CD4-positive, alpha-beta T cell (primary cell): ENCODE results near the gene GRID1. TPM values are rescaled to one million over a fixed set of nuclear protein-coding genes. Genes with fewer than 3 reads are reported as not detected.

Experiments
- ATAC-seq: fragments of 200-7000 bp; cut with Tn5 transposase; one replicate; pipeline ENCODE4 v1.10.0; 2022; ENCODE audit warnings: mild to moderate bottlenecking; ENCODE audit not compliant: poor library complexity
- CTCF ChIA-PET: fragments of 350-600 bp; sonication (Branson Sonifier 250); formaldehyde crosslinking; loops from one replicate; lab custom pipeline; 2021; ENCODE audit warnings: antibody characterized with exemption, inconsistent platforms; lab: Charles Lee
- POLR2A ChIA-PET: fragments of 350-600 bp; sonication (Branson Sonifier 250); formaldehyde crosslinking; loops from one replicate; lab custom pipeline; 2021; ENCODE audit warnings: antibody characterized with exemption, inconsistent platforms; lab: Charles Lee
- DNase-seq, 14 experiments: peaks; one replicate each; pipeline ENCODE4 v3.0.0-alpha.2; 2013 to 2020; ENCODE audit warnings: mixed read lengths in 2 of 14
- H3K27ac ChIP-seq, 2 donors: one replicate each; pipeline versions ENCODE4 v1.5.1 to v1.7.0; 2013; ENCODE audit warnings: low read length in 2 of 2, low read depth in 1 of 2, mild to moderate bottlenecking in 1 of 2
- H3K27me3 ChIP-seq, 2 experiments: 1 replicate in 1 of 2; 2 replicates in 1 of 2; pipeline versions ENCODE4 v1.6.1 to v1.7.0; 2013; ENCODE audit warnings: low read length in 2 of 2, control low read depth in 1 of 2, mild to moderate bottlenecking in 1 of 2, moderate library complexity in 1 of 2; ENCODE audit not compliant: insufficient read depth in 2 of 2, control insufficient read depth in 1 of 2
- H3K36me3 ChIP-seq: one replicate; pipeline ENCODE4 v1.6.1; 2013; ENCODE audit warnings: low read length, control low read depth; ENCODE audit not compliant: insufficient read depth
- H3K4me1 ChIP-seq: one replicate; pipeline ENCODE4 v1.6.1; 2013; ENCODE audit warnings: low read length, control low read depth; ENCODE audit not compliant: insufficient read depth
- H3K4me3 ChIP-seq: one replicate; pipeline ENCODE4 v1.5.1; 2013; ENCODE audit warnings: mild to moderate bottlenecking, low read length, moderate library complexity
- H3K9me3 ChIP-seq, 2 experiments: 1 replicate in 1 of 2; 2 replicates in 1 of 2; pipeline versions ENCODE4 v1.6.1 to v1.7.0; 2013; ENCODE audit warnings: low read length in 2 of 2, mild to moderate bottlenecking in 2 of 2, control low read depth in 1 of 2, moderate library complexity in 1 of 2; ENCODE audit not compliant: control insufficient read depth in 1 of 2, insufficient read depth in 1 of 2
- H3K27ac Mint-ChIP-seq: one replicate; pipeline ENCODE4 v1.8.0; 2020; ENCODE audit warnings: mixed read lengths
- H3K27me3 Mint-ChIP-seq: one replicate; pipeline ENCODE4 v1.8.0; 2021; ENCODE audit warnings: mixed read lengths
- H3K36me3 Mint-ChIP-seq: one replicate; pipeline ENCODE4 v1.8.0; 2021; ENCODE audit warnings: low read depth, mixed read lengths
- H3K4me1 Mint-ChIP-seq: one replicate; pipeline ENCODE4 v1.8.0; 2021; ENCODE audit warnings: low read depth, mixed read lengths
- H3K4me3 Mint-ChIP-seq: one replicate; pipeline ENCODE4 v1.8.0; 2020; ENCODE audit warnings: mild to moderate bottlenecking, mixed read lengths
- H3K9me3 Mint-ChIP-seq: one replicate; pipeline ENCODE4 v1.8.0; 2020; ENCODE audit warnings: mixed read lengths
- CTCF ChIP-seq: fragments of 200-600 bp; IDR thresholded peaks from one replicate; pipeline ENCODE4 v1.8.0; 2022; ENCODE audit warnings: antibody characterized with exemption, mild to moderate bottlenecking
- intact Hi-C, 2 experiments: fragments of 100-400 bp; cut with DNase I in 1 of 2; cut with micrococcal nuclease in 1 of 2; formaldehyde crosslinking; loops; one replicate each; pipeline versions ENCODE4 v1.15.1 to v1.9.0; 2023 to 2025; cut with DNase I, micrococcal nuclease
- total RNA-seq, 174 experiments: library from RNA in 2 of 174; stranded (reverse) in 2 of 174; gene quantifications; one replicate each; pipeline ENCODE4 v1.2.3 and lab custom pipeline; 2021 to 2026

Gene GRID1
- total RNA-seq, 2 experiments from 2014 or later: not detected

DNA sequence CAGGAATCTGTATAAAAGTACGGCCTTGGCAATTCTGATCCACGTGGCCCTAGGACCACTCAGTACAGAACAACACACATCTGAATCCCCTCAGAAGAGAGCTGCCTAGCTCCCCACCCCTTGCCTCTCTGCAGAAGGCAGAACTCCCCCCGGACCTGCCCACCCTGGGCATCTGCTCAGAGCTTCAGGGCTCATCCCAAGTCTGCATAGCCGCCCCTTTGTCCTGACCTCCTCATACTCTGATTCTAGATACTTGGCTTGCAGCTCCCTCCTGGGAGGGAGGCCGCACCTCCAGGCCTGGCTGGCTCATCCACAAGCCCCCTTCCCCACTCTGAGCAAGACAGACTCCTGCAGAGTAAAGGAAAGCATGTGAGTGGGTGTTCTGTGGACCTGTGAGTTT lies 49.6 kb downstream of the GRID1 start:
- POLR2A ChIA-PET: no interaction called here
- ATAC-seq: no peak
- CTCF ChIA-PET: no interaction called here
- H3K9me3 Mint-ChIP-seq: no peaks in the 10 kb centered on the region
- Histone ChIP-seq H3K27ac (no peak overlapping the region), H3K4me1 (no peaks in the 10 kb centered on the region), H3K27me3 (peaks cover 0 to 4% of the 10 kb centered on the region in 2 experiments), H3K4me3 (no peak overlapping the region), H3K9me3 (peaks cover 0 to 5% of the 10 kb centered on the region in 2 experiments), H3K36me3 (no peaks in the 10 kb centered on the region)
- H3K4me3 Mint-ChIP-seq: no peak overlapping the region
- no peaks in the 10 kb centered on the region for H3K4me1 Mint-ChIP-seq
- DNase-seq: no peak
- H3K27me3 Mint-ChIP-seq: peaks cover 38% of the 10 kb centered on the region
- no peaks in the 10 kb centered on the region for H3K36me3 Mint-ChIP-seq
- H3K27ac Mint-ChIP-seq: no peak overlapping the region
- no peak for TF ChIP-seq CTCF
- intact Hi-C loops: no loop called here

- no peak overlapping the region for H3K27ac ChIP-seq
- no peaks in the 10 kb centered on the region for H3K9me3 Mint-ChIP-seq
- ATAC-seq: no peak
- H3K27ac Mint-ChIP-seq: no peak overlapping the region
- POLR2A ChIA-PET: no interaction called here
- H3K4me1 Mint-ChIP-seq: no peaks in the 10 kb centered on the region
- CTCF ChIA-PET: no interaction called here
- H3K27me3 ChIP-seq: peaks cover 0 to 4% of the 10 kb centered on the region in 2 experiments
- no peak overlapping the region for H3K4me3 ChIP-seq
- peaks cover 0 to 5% of the 10 kb centered on the region in 2 experiments for H3K9me3 ChIP-seq
- intact Hi-C loops: no loop called here
- no peaks in the 10 kb centered on the region for H3K36me3 Mint-ChIP-seq
- DNase-seq: no peak
- no peak for TF ChIP-seq CTCF
- H3K4me3 Mint-ChIP-seq: no peak overlapping the region
- H3K4me1 ChIP-seq: no peaks in the 10 kb centered on the region
- H3K27me3 Mint-ChIP-seq: peaks cover 37% of the 10 kb centered on the region
- H3K36me3 ChIP-seq: no peaks in the 10 kb centered on the region
Measured at GRCh38 chr10:86316274-86316835, 50.2 kb downstream of the GRID1 start.

DNA sequence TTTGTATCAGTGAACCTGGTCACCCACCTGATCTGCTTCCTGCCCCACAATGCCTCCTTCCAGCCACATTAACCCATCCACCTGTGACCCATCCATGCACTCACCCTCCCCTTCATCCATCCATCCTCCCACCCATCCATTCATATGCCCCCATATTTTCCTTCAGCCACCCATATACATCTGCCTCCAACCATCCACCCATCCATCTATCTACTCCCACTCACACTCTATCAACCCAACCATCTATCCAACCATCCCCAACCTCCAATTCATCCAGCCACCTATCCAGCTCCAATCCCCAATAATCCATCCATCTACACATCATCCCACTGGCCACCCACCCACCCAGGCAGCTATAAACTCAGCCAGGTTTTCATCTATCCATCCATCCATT lies 51.0 kb downstream of the GRID1 start:
- H3K4me1 Mint-ChIP-seq: no peaks in the 10 kb centered on the region
- H3K4me3 ChIP-seq: no peak overlapping the region
- H3K27ac ChIP-seq: no peak overlapping the region
- ChIA-PET POLR2A (no interaction called here), CTCF (no interaction called here)
- TF ChIP-seq CTCF: no peak
- no peak overlapping the region for H3K27ac Mint-ChIP-seq
- no peak overlapping the region for H3K4me3 Mint-ChIP-seq
- peaks cover 34% of the 10 kb centered on the region for H3K27me3 Mint-ChIP-seq
- H3K9me3 ChIP-seq: peaks cover 0 to 5% of the 10 kb centered on the region in 2 experiments
- no peaks in the 10 kb centered on the region for H3K4me1 ChIP-seq
- H3K27me3 ChIP-seq: peaks cover 0 to 4% of the 10 kb centered on the region in 2 experiments
- intact Hi-C loops: no loop called here
- DNase-seq (no peak), ATAC-seq (no peak)
- H3K9me3 Mint-ChIP-seq: no peaks in the 10 kb centered on the region
- no peaks in the 10 kb centered on the region for H3K36me3 ChIP-seq
- H3K36me3 Mint-ChIP-seq: no peaks in the 10 kb centered on the region
